ENCODE data around the gene FBXL16. TPM values are rescaled to one million over a fixed set of nuclear protein-coding genes. Genes with fewer than 3 reads are reported as not detected.

FBXL16 gene
- total and polyA plus RNA-seq, 9 of the 15 experiments (the other 6 are each of a cell fraction or from before 2014, with no cell fraction given), result 0.21 to 8.2 (median 1.7) TPM

DNA sequence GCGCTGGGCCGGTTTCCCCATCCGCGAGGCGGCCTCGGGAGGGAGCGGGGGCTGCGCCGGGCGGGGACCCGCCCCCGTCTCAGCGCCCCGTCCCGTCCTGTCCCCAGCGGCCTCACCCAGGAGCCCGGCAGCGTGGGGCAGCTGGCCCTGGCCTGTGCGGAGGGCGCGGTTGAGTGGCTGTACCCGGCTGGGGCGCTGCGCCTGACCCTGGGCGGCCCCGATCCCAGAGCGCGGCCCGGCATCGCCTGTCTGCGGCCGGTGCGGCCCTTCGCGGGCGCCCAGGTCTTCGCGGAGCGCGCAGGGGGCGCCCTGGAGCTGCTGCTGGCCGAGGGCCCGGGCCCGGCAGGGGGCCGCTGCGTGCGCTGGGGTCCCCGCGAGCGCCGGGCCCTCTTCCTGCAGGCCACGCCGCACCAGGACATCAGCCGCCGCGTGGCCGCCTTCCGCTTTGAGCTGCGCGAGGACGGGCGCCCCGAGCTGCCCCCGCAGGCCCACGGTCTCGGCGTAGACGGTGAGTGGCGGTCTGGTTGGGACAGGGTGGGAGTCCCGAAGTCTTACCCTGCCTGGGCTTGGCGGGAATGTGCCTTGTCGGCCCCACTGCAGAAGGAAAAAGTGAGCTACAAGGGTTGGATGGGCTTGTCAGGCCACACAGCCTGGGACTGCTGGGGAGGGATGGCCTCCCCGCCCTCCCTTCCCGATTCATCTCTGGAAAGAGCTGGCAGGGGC, 10.0 kb upstream of the FBXL16 start (continued):
- TF ChIP-seq PHF8 (IDR thresholded peaks at IDR 0.05; ENCODE audit: borderline replicate concordance, low read length), result peak; percentile 20; the same call in 1 of the 2 replicates
- no peak for TF ChIP-seq NFE2 (IDR thresholded peaks at IDR 0.05; ENCODE audit: low read depth)
- no peak for TF ChIP-seq BRF1 (IDR thresholded peaks at IDR 0.05; ENCODE audit: borderline replicate concordance, extremely low read depth, insufficient read length)
- peak; percentile 67 for TF ChIP-seq SAP30 (IDR thresholded peaks at IDR 0.05; ENCODE audit: borderline replicate concordance, insufficient read depth, low read depth, low read length, poor library complexity, severe bottlenecking)
- peak; percentile 27 for TF ChIP-seq RBBP5 (IDR thresholded peaks at IDR 0.05; ENCODE audit: borderline replicate concordance, insufficient read depth, low read length, poor library complexity, severe bottlenecking)
- no peak for TF ChIP-seq POLR2A (conservative IDR thresholded peaks at IDR 0.05)
- TF ChIP-seq, protein P1, sequence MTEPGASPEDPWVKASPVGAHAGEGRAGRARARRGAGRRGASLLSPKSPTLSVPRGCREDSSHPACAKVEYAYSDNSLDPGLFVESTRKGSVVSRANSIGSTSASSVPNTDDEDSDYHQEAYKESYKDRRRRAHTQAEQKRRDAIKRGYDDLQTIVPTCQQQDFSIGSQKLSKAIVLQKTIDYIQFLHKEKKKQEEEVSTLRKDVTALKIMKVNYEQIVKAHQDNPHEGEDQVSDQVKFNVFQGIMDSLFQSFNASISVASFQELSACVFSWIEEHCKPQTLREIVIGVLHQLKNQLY (CRISPR knock-in tag; conservative IDR thresholded peaks at IDR 0.05), result no peak
- peak in 1 of 2 experiments; percentile 65; a peak in 2 of 4 replicates for TF ChIP-seq MAZ (CRISPR knock-in tag; conservative IDR thresholded peaks at IDR 0.05 in 1 of 2, IDR thresholded peaks at IDR 0.05 in 1 of 2)
- TF ChIP-seq ZNF707 (CRISPR knock-in tag; conservative IDR thresholded peaks at IDR 0.05), result no peak
- TF ChIP-seq, protein P2, sequence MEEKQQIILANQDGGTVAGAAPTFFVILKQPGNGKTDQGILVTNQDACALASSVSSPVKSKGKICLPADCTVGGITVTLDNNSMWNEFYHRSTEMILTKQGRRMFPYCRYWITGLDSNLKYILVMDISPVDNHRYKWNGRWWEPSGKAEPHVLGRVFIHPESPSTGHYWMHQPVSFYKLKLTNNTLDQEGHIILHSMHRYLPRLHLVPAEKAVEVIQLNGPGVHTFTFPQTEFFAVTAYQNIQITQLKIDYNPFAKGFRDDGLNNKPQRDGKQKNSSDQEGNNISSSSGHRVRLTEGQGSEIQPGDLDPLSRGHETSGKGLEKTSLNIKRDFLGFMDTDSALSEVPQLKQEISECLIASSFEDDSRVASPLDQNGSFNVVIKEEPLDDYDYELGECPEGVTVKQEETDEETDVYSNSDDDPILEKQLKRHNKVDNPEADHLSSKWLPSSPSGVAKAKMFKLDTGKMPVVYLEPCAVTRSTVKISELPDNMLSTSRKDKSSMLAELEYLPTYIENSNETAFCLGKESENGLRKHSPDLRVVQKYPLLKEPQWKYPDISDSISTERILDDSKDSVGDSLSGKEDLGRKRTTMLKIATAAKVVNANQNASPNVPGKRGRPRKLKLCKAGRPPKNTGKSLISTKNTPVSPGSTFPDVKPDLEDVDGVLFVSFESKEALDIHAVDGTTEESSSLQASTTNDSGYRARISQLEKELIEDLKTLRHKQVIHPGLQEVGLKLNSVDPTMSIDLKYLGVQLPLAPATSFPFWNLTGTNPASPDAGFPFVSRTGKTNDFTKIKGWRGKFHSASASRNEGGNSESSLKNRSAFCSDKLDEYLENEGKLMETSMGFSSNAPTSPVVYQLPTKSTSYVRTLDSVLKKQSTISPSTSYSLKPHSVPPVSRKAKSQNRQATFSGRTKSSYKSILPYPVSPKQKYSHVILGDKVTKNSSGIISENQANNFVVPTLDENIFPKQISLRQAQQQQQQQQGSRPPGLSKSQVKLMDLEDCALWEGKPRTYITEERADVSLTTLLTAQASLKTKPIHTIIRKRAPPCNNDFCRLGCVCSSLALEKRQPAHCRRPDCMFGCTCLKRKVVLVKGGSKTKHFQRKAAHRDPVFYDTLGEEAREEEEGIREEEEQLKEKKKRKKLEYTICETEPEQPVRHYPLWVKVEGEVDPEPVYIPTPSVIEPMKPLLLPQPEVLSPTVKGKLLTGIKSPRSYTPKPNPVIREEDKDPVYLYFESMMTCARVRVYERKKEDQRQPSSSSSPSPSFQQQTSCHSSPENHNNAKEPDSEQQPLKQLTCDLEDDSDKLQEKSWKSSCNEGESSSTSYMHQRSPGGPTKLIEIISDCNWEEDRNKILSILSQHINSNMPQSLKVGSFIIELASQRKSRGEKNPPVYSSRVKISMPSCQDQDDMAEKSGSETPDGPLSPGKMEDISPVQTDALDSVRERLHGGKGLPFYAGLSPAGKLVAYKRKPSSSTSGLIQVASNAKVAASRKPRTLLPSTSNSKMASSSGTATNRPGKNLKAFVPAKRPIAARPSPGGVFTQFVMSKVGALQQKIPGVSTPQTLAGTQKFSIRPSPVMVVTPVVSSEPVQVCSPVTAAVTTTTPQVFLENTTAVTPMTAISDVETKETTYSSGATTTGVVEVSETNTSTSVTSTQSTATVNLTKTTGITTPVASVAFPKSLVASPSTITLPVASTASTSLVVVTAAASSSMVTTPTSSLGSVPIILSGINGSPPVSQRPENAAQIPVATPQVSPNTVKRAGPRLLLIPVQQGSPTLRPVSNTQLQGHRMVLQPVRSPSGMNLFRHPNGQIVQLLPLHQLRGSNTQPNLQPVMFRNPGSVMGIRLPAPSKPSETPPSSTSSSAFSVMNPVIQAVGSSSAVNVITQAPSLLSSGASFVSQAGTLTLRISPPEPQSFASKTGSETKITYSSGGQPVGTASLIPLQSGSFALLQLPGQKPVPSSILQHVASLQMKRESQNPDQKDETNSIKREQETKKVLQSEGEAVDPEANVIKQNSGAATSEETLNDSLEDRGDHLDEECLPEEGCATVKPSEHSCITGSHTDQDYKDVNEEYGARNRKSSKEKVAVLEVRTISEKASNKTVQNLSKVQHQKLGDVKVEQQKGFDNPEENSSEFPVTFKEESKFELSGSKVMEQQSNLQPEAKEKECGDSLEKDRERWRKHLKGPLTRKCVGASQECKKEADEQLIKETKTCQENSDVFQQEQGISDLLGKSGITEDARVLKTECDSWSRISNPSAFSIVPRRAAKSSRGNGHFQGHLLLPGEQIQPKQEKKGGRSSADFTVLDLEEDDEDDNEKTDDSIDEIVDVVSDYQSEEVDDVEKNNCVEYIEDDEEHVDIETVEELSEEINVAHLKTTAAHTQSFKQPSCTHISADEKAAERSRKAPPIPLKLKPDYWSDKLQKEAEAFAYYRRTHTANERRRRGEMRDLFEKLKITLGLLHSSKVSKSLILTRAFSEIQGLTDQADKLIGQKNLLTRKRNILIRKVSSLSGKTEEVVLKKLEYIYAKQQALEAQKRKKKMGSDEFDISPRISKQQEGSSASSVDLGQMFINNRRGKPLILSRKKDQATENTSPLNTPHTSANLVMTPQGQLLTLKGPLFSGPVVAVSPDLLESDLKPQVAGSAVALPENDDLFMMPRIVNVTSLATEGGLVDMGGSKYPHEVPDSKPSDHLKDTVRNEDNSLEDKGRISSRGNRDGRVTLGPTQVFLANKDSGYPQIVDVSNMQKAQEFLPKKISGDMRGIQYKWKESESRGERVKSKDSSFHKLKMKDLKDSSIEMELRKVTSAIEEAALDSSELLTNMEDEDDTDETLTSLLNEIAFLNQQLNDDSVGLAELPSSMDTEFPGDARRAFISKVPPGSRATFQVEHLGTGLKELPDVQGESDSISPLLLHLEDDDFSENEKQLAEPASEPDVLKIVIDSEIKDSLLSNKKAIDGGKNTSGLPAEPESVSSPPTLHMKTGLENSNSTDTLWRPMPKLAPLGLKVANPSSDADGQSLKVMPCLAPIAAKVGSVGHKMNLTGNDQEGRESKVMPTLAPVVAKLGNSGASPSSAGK (IDR thresholded peaks at IDR 0.05), result peak; percentile 33; the same call in 1 of the 2 replicates
- TF ChIP-seq ZNF253 (CRISPR knock-in tag; conservative IDR thresholded peaks at IDR 0.05), result no peak
- TF ChIP-seq CREM (IDR thresholded peaks at IDR 0.05; ENCODE audit: low read depth), result no peak
- TF ChIP-seq YY1 (IDR thresholded peaks at IDR 0.05; ENCODE audit: borderline replicate concordance in 1 of 3, control insufficient read depth in 1 of 3, extremely low read depth in 1 of 3, insufficient read depth in 3 of 3, insufficient read length in 1 of 3, insufficient replicate concordance in 2 of 3, low read depth in 1 of 3, low read length in 2 of 3), result peak in 1 of 3 experiments; percentile 34
- TF ChIP-seq TGIF2 (CRISPR knock-in tag; IDR thresholded peaks at IDR 0.05), result no peak

Data from K562 (cell line).